Subcutaneous adipose tissue (tissue), 4 donors: ENCODE measurements around the gene ADAM12. TPM values are rescaled to one million over a fixed set of nuclear protein-coding genes. Genes with fewer than 3 reads are reported as not detected.

Source experiments
- CTCF ChIP-seq: fragments of 450-650 bp; IDR thresholded peaks from one replicate; pipeline ENCODE4 v1.5.1; 2016; ENCODE audit warnings: low read depth, mild to moderate bottlenecking, control low read depth, antibody characterized with exemption, moderate library complexity
- total RNA-seq, 4 donors: library from RNA; depleted of rRNA; stranded (reverse); fragments of >200 nt; gene quantifications; one replicate each; pipeline ENCODE4 v1.1.0, GENCODE V29; 2016

The ADAM12 gene
- total RNA-seq, 4 donors from 2014 or later = 11.5 to 20.4 (median 14.5) TPM

DNA sequence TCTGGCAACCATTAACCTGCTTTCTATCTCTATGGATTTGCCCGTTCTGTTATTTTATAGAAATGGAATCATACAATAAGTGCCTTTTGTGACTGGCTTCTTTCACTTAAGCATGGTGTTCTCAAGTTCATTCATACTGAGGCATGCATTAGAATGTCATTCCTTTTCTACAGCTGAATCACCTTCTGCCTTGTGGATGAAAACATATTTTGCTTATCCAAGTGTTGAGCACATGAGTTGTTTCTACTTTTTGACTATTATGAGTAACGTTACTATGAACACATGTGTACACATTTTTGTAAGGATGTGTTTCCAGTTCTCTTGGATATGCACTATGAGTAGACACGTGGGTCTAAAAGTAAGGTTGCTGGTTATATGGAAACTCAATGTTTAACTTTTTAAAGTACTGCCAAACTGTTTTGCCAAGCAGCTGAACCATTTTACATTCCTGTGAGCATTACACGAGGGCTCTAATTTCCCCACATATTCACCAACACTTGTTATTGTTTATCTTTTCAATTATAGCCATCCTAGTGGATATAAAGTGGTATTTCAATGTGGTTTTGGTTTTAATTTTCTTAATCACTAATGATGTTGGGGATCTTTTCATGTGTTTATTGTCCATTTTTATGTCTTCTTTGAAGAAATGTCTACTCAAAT, 250.6 kb downstream of the ADAM12 start:
- no peak for TF ChIP-seq CTCF

DNA sequence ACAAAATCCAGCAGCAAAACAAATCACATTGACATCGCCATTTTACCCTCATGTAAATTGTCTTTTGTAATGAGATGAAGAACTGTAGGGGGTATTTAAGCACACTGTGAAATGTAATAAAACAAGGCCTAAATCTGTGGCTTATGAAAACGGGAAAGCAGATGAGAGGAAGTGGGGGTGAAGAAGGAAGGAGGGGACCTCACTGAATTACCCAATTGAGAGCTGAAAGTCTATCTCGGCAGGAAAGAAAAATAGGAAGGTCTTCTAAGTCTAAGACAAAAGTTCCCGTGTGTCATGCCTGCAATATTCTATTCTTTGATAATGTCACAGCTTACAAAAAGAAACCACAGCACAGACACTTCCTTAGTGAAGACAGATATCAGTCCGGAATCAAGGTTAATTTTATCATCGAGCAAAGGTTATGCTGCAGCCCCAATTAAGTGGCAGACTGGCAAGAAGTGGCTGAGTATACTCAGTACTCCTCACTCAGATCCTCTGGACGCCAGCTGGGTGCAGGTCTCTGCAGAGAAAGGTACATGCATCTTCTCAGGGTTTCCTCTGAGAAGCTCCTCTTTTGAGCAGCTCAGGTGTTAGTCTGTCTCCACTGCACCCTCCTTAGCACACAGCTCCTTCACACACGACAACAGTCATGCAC, 252.2 kb downstream of the ADAM12 start:
- no peak for TF ChIP-seq CTCF

DNA sequence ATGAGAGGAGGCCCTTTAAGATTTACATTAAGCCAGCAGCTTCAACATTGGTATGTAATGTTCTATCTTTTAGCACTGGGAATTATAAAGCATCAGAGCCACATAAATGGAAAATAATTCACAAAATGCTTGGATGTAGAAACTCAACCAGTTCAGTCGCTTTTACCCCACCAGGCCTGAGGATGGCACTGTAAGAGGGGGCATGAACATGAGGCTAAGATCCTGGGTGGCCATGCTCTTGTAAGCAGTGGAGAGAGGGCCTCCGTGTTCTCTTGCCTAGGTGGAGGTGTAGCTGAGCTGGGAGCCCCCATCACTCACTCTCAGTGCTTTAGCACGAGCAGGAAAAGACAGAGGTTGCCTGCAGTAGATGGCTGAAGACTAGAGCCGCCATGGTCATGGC, 253.1 kb downstream of the ADAM12 start:
- TF ChIP-seq CTCF = no peak

- no peak for TF ChIP-seq CTCF
These were observed 254.2 kb downstream of the ADAM12 start for GRCh38 chr10:126133906-126134656.

- no peak for TF ChIP-seq CTCF
These were observed 255.1 kb downstream of the ADAM12 start for GRCh38 chr10:126133082-126133620.

DNA sequence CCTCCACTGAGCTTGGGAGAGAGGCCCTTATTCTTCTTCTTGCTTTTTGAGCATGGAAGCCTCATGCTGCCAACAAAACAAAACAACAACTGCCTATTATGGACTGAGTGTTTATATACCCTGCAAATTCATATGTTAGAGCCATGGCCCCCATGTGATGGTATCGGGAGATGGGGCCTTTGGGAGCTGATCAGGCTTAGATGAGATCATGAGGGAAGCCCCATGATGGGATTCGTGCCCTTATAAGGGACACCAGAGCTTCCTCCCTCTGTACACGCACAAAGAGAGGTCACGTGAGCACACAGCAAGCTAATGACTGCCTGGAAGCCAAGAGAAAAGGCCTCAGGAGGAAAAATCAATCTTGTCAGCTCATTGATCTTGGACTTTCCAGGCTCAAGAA, 256.9 kb downstream of the ADAM12 start:
- no peak for TF ChIP-seq CTCF

DNA sequence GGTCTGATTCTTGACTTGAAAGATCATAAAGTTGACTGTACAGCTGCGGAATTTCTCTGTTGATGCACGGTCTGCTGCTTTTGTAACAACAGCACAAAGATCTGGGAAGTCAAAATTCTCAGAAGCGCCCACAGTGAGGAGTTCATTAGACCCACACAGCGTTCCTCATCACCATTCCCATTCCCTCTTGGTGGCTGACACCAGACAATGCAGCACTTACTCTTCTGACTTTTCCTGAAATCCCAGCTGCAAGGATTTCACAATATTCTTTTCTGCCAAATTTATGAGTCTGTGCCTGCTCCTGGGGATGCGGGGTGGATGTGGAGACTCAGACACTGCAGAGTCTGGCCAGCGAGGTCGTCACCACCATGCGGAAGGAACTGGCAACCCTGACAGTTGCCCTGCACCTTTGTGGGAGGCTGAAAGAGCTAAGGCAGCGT, 258.0 kb downstream of the ADAM12 start:
- no peak for TF ChIP-seq CTCF
